ENCODE measurements around the gene OTUD4. TPM values are rescaled to one million over a fixed set of nuclear protein-coding genes. Genes with fewer than 3 reads are reported as not detected.
A peak's percentile ranks its signal among the peaks of the same experiment; 100 is the strongest.
"Not testable (repeated sequence)": the region's sequence is repeated elsewhere in the genome, so short reads cannot be mapped to it uniquely, and the experiment has no call there.

Gene OTUD4
- 34.5 TPM for total RNA-seq
- long read RNA-seq, full-length matches to known transcripts: 1 of 2 reads
- long read RNA-seq, partial matches to known transcripts: 0 of 2 reads
- long read RNA-seq, other reads (novel, unspliced or antisense): 1 of 2 reads

DNA sequence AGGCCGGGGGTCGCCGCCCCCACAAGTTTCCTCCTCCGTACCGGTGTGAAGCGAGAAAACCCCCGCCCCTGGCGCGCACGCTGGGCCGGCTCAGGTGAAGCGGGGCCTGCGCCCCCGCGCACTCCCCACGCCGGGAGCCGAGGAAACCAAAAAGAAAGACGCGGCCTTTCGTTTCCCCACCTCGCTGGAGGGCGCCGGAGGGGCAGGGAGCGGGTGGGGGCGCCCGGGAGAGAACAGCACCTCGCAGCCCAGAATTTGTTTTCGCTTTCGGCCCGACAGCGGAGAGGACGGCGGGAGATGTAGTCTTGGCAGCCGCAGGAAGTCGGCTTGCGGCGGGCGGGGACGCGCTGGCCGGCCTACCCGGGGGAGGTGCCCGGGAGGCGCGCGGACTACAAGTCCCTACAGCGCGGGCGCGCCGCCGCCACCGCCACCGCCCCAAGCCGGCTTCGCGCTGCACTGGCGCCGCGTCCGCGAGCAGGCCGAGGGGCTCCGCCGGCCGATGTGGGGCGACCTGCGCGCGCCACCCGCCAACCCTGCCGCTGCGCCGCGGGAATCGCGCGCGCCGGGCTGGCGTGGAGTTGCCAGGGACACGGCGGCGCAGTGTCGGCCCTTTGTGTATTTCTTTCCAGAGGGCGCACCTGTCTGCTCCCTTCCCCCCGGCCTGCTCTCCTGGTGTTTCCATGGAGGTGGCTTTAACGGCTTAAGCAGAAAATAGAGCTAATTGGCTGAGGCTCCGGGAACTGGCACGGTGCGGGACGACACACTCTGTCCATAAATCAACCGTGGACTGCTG, at the start of gene OTUD4:
Gene OTUD4, minus strand, starts transcription at position 292 of the 793 bp plus-strand sequence. CDS start 616 bp downstream, outside the sequence.
- intact Hi-C loops (cut with DNase I): loop anchor here (2.0 kb wide), 1 partner anchor 438 kb away; the partner anchor contains the start of gene MMAA

GRCh38 chr4:145223228-145223627, 42.8 kb upstream of the OTUD4 start:
- DNase-seq (ENCODE audit: missing footprints); intact Hi-C loops (cut with DNase I); ATAC-seq: not testable (repeated sequence)

More for the DNA sequence above, at the start of gene OTUD4:
- peak; percentile 98 for ATAC-seq
- DNase-seq (ENCODE audit: missing footprints): peak; percentile 98

- ATAC-seq; DNase-seq (ENCODE audit: missing footprints); intact Hi-C loops (cut with DNase I): not testable (repeated sequence)
Observed at GRCh38 chr4:145221529-145221928, 41.1 kb upstream of the OTUD4 start.

- ATAC-seq (no peak), DNase-seq (ENCODE audit: missing footprints) (no peak)
- intact Hi-C loops (cut with DNase I): loop anchor here (5.0 kb wide), 1 partner anchor 398 kb away; the partner anchor contains the start of gene MMAA
Observed at GRCh38 chr4:145219090-145219489, 38.7 kb upstream of the OTUD4 start.

DNA sequence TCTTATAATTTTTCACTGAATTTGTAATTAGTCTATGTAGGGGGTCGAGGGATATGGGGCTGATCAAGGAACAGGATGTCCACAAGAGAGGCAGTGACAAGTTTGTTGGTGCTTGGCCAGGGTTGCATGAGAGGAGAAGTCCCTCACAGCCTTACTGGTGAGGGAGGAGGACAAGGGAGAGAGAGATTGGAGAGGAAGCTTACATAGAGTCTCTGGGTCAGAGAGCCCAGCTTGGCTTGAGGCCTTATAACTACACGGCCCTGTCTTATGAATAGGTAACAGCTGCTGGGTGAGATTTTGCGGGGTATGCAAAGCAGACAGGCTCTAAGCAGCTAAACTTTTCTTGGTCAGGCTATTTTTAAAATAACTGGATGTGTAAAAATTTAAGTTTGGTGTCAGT, 37.9 kb upstream of the OTUD4 start:
- intact Hi-C loops (cut with DNase I): loop anchor here (5.0 kb wide), 1 partner anchor 399 kb away; the partner anchor contains the start of gene MMAA
- DNase-seq (ENCODE audit: missing footprints) (no peak), ATAC-seq (peak; percentile 84)

- intact Hi-C loops (cut with DNase I): loop anchor here (5.0 kb wide), 1 partner anchor 400 kb away; the partner anchor contains the start of gene MMAA
- DNase-seq (ENCODE audit: missing footprints) (no peak), ATAC-seq (peak; percentile 39)
Observed at GRCh38 chr4:145217349-145217748, 37.0 kb upstream of the OTUD4 start.

DNA sequence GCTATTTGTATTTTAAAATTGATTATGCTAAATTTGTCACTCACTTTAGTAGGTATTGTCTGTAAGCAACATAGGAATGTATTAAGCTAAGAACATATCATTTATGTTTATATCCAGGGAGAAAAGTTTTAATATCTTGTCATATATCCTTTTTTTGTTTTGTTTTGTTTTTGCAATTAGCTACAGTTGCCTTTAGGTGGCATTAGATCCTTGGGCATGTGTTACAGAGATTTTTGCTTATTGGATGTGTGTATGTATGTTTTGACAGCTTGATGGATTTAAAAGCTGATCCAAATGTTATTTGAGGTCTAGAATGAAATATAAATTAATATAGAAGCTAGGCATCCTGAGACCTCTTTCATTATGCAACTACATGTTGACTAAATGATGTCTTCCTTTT, 36.1 kb upstream of the OTUD4 start:
- DNase-seq (ENCODE audit: missing footprints) (no peak), ATAC-seq (no peak)
- intact Hi-C loops (cut with DNase I): loop anchor here (5.0 kb wide), 1 partner anchor 401 kb away; the partner anchor contains the start of gene MMAA

DNA sequence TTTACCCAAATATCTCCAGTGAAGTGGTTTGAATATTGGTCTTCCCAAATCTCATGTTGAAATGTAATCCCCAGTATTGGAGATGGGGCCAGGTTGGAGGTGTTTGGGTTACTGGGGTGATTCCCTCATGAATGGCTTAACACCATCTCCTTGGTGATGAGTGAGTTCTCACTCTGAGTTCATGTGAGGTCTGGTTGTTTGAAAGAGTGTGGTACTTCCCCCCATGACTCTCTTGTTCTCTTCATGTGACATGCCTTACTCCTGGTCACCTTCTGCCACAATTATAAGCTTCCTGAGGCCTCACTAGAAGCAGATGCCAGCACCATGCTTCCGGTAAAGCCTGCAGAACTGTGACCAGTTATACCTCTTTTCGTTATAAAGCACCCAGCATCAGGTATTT, 32.9 kb upstream of the OTUD4 start:
- intact Hi-C loops (cut with DNase I): no loop called here
- ATAC-seq (no peak), DNase-seq (ENCODE audit: missing footprints) (no peak)

DNA sequence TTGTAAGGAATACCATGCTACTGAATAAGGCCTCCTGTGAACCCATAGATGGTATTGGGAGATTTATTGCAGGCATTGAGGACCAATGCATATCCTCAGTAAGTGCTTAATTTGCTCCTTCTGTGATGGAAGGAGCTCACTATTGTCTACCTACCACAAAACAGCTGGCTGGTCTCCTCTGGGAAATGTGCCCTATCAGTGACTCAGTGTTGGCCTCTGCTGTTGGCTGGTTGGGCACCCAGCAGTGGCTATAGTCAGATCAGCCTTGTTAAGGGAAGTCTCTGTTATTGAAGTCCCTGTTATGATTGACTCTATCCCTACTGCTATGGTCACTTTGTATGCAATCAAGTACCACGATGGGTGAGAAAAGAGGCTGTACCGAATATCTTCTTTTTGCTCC, 27.5 kb upstream of the OTUD4 start:
- intact Hi-C loops (cut with DNase I): no loop called here
- ATAC-seq (no peak), DNase-seq (ENCODE audit: missing footprints) (no peak)

DNA sequence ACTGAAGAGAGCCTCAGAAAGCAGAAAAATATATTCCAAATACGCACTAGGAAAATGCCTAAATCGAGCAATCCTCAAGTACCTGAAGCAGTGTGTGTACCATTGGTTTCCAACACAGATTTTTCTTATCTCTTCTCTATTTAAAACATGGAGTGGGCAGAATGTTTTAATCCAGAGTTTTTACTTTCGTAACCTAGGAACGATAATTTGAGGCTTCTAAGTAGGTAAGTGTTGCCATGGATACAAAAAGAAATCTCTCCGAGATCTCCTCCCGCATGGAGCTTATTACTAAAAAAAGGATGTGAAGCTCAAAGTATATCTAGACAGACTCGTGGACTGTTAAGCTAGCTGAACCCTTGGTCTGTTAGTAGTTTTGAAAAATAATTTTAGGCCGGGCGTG, 23.0 kb upstream of the OTUD4 start:
- intact Hi-C loops (cut with DNase I): no loop called here
- DNase-seq (ENCODE audit: missing footprints): no peak
- no peak for ATAC-seq

DNA sequence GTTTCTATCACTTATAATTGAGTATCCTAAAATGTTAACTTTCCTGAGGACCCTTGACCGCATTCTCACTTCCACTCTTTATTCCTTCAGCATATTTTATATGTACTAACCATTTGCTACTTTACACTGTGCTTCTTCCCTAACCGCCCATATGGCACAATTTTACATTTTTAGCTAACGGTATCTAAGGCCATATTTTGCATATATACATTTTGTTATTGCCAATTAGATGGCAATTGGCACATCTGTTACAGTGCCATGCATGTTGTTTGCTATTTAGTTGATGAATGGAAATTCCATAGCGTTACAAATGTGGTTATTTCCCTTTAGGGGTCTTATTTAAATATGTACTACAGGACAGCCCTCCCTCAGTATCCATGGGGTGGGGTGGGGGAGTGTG, 20.0 kb upstream of the OTUD4 start:
- DNase-seq (ENCODE audit: missing footprints) (no peak), ATAC-seq (no peak)
- intact Hi-C loops (cut with DNase I): no loop called here

- ATAC-seq (no peak), DNase-seq (ENCODE audit: missing footprints) (no peak)
- intact Hi-C loops (cut with DNase I): no loop called here
Observed at GRCh38 chr4:145199051-145199716, 18.8 kb upstream of the OTUD4 start.

DNA sequence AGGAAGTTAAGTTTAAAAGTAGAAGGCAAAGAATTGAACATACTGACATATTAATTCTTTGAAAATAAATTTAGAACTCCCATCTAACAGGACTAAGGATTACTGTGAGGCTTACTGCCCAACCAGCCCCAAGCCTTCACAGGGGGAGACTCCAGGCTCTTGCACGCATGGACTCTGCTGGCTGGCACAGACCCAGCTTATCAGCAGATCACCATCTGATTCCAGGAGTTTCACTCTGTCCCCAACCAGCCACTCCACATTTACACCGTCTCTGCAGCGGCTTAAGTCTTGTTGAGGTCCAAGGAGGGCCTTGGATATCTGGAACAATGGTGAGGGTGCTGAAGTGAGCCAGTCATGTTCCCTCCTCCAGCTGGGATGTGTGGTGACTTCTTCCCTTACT, 16.4 kb upstream of the OTUD4 start:
- ATAC-seq: no peak
- intact Hi-C loops (cut with DNase I): no loop called here
- DNase-seq (ENCODE audit: missing footprints): no peak

GRCh38 chr4:145195167-145195952, 15.0 kb upstream of the OTUD4 start:
- intact Hi-C loops (cut with DNase I): no loop called here
- ATAC-seq: no peak
- no peak for DNase-seq (ENCODE audit: missing footprints)

DNA sequence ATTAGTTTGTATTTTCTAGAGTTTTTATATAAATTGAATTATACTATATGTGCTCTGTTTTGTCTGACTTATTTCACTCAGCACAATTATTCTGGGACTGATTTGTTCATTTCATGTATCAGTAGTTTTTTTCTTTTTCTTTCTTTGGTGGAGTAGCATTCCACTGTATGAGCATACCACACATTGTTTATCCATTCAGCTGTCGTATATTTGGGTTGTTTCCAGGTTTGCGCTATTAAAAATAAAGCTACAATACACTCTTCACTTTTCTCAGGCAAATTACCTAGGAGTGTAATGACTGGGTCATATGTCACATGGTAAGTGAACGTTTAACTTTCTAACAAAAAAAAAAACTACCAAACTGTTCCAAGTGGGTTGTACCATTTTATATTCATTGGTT, 9.6 kb upstream of the OTUD4 start:
- ATAC-seq: no peak
- no peak for DNase-seq (ENCODE audit: missing footprints)
- intact Hi-C loops (cut with DNase I): no loop called here

- DNase-seq (ENCODE audit: missing footprints) (no peak), ATAC-seq (no peak)
- intact Hi-C loops (cut with DNase I): no loop called here
Observed at GRCh38 chr4:145186729-145187128, 6.3 kb upstream of the OTUD4 start.

GRCh38 chr4:145183581-145183980, 3.2 kb upstream of the OTUD4 start:
- intact Hi-C loops (cut with DNase I): no loop called here
- ATAC-seq (no peak), DNase-seq (ENCODE audit: missing footprints) (no peak)

DNA sequence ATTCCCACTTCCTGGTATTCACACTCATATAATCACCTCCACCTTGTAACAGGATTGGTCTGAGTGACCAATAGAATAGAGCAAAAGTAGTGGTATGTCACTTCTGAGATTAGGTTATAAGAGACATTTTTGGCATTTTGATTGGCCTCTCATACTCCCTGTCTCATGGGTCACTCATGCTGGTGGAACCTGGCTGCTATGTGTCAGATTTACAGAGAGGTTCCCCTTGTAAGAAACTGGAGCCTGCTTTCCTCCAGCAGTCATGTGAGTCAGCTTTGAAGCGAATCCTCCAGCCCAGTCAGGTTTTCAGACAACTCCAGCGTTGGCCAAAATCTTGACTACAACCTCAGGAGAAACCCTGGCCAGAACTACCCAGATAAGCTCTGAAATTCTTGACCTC, 2.6 kb upstream of the OTUD4 start:
- no peak for ATAC-seq
- intact Hi-C loops (cut with DNase I): no loop called here
- no peak for DNase-seq (ENCODE audit: missing footprints)

- intact Hi-C loops (cut with DNase I): no loop called here
- DNase-seq (ENCODE audit: missing footprints) (no peak), ATAC-seq (no peak)
Observed at GRCh38 chr4:145182222-145182621, 1.8 kb upstream of the OTUD4 start.
